Measurements from ENCODE around the gene NR4A3. TPM values are rescaled to one million over a fixed set of nuclear protein-coding genes. Genes with fewer than 3 reads are reported as not detected.

The NR4A3 gene
- total and polyA plus RNA-seq, 9 of the 15 experiments (the other 6 are each of a cell fraction or from before 2014, with no cell fraction given) = 0.04 to 0.07 TPM; not detected in 7

- WGBS (ENCODE audit: insufficient coverage, low coverage, missing lambda C conversion rate) = 4% methylated on average over 2 of the region's 2 CpGs
- in situ Hi-C loops (cut with MboI) = no loop called here
- no peak overlapping the region for H3K27ac ChIP-seq (ENCODE audit: extremely low read depth, low read depth, low read length)
- no peak overlapping the region for H2AFZ ChIP-seq (ENCODE audit: low read depth, low read length)
- H3K27me3 ChIP-seq (ENCODE audit: control insufficient read depth in 2 of 2, insufficient read depth in 2 of 2, low read length in 2 of 2) = peaks cover 0 to 9% of the 10 kb centered on the region in 2 experiments; a peak in 2 of 5 replicates
- FAIRE-seq (no peak), ATAC-seq (no peak), DNase-seq (ENCODE audit: extremely low read depth in 1 of 4, low spot score in 3 of 4) (no peak)
- POLR2A ChIA-PET = interaction anchor here (1.0 kb wide), 1 partner anchor 33 kb away, joined by 3 read pairs; no protein-coding TSS in a partner anchor
- no peaks in the 10 kb centered on the region for H3K36me3 ChIP-seq (ENCODE audit: control insufficient read depth, insufficient read depth, low read length)
- BruUV-seq (replicated peaks) = no TSS peak
- H3K4me2 ChIP-seq (ENCODE audit: insufficient read depth, low read length) = no peak overlapping the region
- no peaks in the 10 kb centered on the region for H3K9me1 ChIP-seq (ENCODE audit: control insufficient read depth, insufficient read depth, low read length)
- H3K4me1 ChIP-seq (replicated peaks in 1 of 2; ENCODE audit: control insufficient read depth in 2 of 2, insufficient read depth in 2 of 2, low read length in 2 of 2) = no peaks in the 10 kb centered on the region
- no peaks in the 10 kb centered on the region for H3K79me2 ChIP-seq (ENCODE audit: control insufficient read depth, insufficient read depth, low read length)
- intact Hi-C loops (cut with micrococcal nuclease) = no loop called here
- H4K20me1 ChIP-seq (replicated peaks; ENCODE audit: control insufficient read depth, insufficient read depth, low read length) = no peaks in the 10 kb centered on the region; the same call in 1 of the 2 replicates
- no peak overlapping the region for H3K4me3 ChIP-seq
- CTCF ChIA-PET (ENCODE audit: low intra/inter-chr PET ratio) = no interaction called here
- H3K9ac ChIP-seq (ENCODE audit: insufficient read depth in 1 of 2, low read depth in 2 of 2, low read length in 2 of 2) = no peak overlapping the region
- no peaks in the 10 kb centered on the region for H3K9me3 ChIP-seq (replicated peaks; ENCODE audit: control insufficient read depth, insufficient read depth, low read depth, low read length)
- TF ChIP-seq TAF15 (IDR thresholded peaks at IDR 0.05; ENCODE audit: low read depth, low read length) (no peak), NEUROD1 (IDR thresholded peaks at IDR 0.05; ENCODE audit: borderline replicate concordance, low read depth, low read length, partially characterized antibody) (no peak)
Measured at GRCh38 chr9:99894826-99895225, 73.1 kb downstream of the NR4A3 start.

GRCh38 chr9:99895510-99895909, 73.8 kb downstream of the NR4A3 start:
- CTCF ChIA-PET (ENCODE audit: low intra/inter-chr PET ratio) = no interaction called here
- WGBS (ENCODE audit: insufficient coverage, low coverage, missing lambda C conversion rate) = 17% methylated on average over 6 of the region's 6 CpGs
- H3K27ac ChIP-seq (ENCODE audit: extremely low read depth, low read depth, low read length) = no peak overlapping the region
- no peak for DNase-seq (ENCODE audit: extremely low read depth in 1 of 4, low spot score in 3 of 4)
- POLR2A ChIA-PET = interaction anchor here (1.0 kb wide), 1 partner anchor 34 kb away, joined by 3 read pairs; no protein-coding TSS in a partner anchor
- H3K79me2 ChIP-seq (ENCODE audit: control insufficient read depth, insufficient read depth, low read length) = no peaks in the 10 kb centered on the region
- no peak for TF ChIP-seq LARP7 (IDR thresholded peaks at IDR 0.05)
- TF ChIP-seq U2AF1 (optimal IDR thresholded peaks at IDR 0.05; ENCODE audit: low read depth, low read length) = no peak
- no peak for TF ChIP-seq SAP30 (IDR thresholded peaks at IDR 0.05; ENCODE audit: borderline replicate concordance, insufficient read depth, low read depth, low read length, poor library complexity, severe bottlenecking)
- TF ChIP-seq CEBPB (tag; IDR thresholded peaks at IDR 0.05) = no peak
- no peak for TF ChIP-seq HOMEZ (CRISPR knock-in tag; IDR thresholded peaks at IDR 0.05)
- no peak for TF ChIP-seq SMARCA4 (IDR thresholded peaks at IDR 0.05)
- TF ChIP-seq ZNF175 (CRISPR knock-in tag; IDR thresholded peaks at IDR 0.05; ENCODE audit: low read depth) = no peak
- no peak for TF ChIP-seq ZNF232 (CRISPR knock-in tag; IDR thresholded peaks at IDR 0.05)
- TF ChIP-seq BMI1 (IDR thresholded peaks at IDR 0.05; ENCODE audit: low read length) = no peak
- in situ Hi-C loops (cut with MboI) = no loop called here
- no peaks in the 10 kb centered on the region for H3K4me1 ChIP-seq (replicated peaks in 1 of 2; ENCODE audit: control insufficient read depth in 2 of 2, insufficient read depth in 2 of 2, low read length in 2 of 2)
- BruUV-seq (replicated peaks) = no TSS peak
- no peak; the same call in 2 of the 3 replicates for ATAC-seq
- no peak overlapping the region for H3K4me3 ChIP-seq
- H4K20me1 ChIP-seq (replicated peaks; ENCODE audit: control insufficient read depth, insufficient read depth, low read length) = no peaks in the 10 kb centered on the region; the same call in 1 of the 2 replicates
- H2AFZ ChIP-seq (ENCODE audit: low read depth, low read length) = no peak overlapping the region
- H3K9me1 ChIP-seq (ENCODE audit: control insufficient read depth, insufficient read depth, low read length) = no peaks in the 10 kb centered on the region
- no peaks in the 10 kb centered on the region for H3K9me3 ChIP-seq (replicated peaks; ENCODE audit: control insufficient read depth, insufficient read depth, low read depth, low read length)
- peaks cover 0 to 9% of the 10 kb centered on the region in 2 experiments; a peak in 2 of 5 replicates for H3K27me3 ChIP-seq (ENCODE audit: control insufficient read depth in 2 of 2, insufficient read depth in 2 of 2, low read length in 2 of 2)
- intact Hi-C loops (cut with micrococcal nuclease) = no loop called here
- no peak overlapping the region for H3K4me2 ChIP-seq (ENCODE audit: insufficient read depth, low read length)
- no peaks in the 10 kb centered on the region for H3K36me3 ChIP-seq (ENCODE audit: control insufficient read depth, insufficient read depth, low read length)
- no peak overlapping the region for H3K9ac ChIP-seq (ENCODE audit: insufficient read depth in 1 of 2, low read depth in 2 of 2, low read length in 2 of 2)
- FAIRE-seq = no peak
